T1000 (cell line): ENCODE measurements around the gene CD72.
"Not testable (repeated sequence)": the region's sequence is repeated elsewhere in the genome, so short reads cannot be mapped to it uniquely, and the experiment has no call there.

Experiments used
- DNase-seq: peaks from one replicate; lab custom pipeline; 2025; ENCODE audit warnings: mixed read lengths; lab: John Stamatoyannopoulos, UW

The CD72 gene

DNA sequence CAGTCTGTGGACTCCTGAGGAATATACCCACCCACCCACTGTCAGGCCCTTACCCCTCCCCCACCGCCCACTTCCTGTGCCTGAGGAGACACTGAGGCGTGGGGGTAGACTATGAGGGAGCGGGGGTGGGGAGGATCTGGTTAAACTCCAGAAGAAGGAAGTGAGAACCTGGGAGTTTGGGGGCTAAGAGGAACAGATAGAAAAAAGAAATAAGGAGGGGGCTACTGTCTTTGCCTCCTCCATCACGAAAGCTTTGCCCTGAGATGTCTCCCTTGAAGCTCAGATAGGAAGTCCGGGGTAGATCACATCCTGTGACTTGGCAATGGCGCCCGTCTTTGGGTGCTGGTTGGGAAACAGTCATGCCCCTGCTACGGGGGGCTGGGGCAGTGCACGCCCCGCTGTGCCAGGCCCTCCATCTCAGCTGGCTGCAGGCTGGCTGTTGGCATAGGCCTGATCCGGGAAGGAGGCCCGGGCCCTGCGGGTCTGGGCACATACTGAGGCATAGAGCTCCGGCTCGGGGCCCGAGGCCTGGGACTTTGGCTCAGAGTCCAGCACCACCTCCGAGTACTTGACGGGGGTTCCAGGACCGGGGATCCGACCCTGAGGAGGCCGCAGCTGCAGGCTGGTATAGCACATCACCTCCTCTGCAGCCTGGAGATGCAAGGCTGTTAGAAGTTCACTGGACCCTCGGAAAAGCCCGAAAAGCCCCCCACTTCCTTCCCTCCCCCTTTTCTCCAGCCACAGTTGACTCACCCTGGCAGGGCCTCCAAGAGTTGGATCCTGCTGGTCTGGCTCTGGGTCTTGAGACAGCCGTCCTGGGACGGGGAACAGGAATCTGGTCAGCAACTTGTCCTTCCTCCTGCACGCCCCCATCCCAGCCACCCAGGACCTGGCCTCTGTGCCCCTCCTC lies 31.5 kb upstream of the CD72 start:
- DNase-seq = no peak

DNA sequence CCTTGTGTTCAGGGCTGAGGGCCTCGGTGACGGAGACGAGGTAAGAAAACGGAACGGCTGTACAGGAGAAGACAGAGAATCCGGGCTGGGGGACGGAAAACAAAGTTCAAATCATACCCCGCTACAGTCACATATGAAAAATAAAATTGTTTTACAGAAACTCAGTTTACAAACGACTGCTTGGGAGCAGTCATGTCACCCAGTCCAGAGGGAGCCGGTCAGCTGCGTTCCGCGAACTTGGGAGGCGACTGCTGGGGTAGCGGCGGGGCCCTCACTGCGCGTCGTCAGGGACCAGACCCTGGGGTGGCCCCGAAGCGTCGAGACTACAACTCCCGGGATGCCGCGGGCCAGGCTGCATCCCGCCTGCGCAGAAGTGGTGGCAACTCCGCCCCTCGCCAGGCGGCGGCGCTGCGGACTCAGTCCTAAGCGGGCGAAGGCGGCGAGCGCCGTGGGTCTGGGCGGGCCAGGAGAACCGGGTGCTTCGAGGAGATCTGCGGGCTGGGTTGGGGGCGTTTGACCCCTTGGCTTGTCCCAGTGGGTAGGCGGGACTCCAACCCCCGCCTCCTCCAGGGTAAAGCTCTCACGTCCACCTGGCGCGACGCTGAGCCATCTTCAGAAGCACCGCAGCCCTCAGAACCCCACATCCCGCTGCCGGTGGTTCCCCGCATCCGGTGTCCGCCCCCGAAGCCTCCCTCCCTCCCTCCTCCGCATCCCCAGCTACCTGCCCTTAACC lies 28.5 kb upstream of the CD72 start:
- peak; percentile 63 for DNase-seq

DNA sequence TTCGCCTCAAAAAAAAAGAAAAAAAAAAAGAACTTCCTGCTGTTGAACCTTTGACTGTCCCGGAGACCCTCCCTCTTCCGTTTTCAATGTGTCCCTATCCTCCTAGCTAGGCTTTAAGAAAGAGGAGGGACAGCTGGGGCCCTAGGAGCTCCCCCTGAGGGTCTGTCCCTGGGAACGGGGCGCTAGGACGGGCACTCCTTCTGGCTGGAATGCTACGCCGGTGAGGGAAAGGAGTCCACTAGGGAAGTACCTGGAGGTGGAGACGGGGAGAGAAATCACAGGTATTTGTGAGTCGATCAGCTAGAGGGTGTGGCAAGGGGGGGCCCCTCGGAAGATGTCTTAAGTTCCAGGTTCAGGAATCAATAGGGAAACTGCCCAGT lies 27.9 kb upstream of the CD72 start:
- no peak for DNase-seq

DNA sequence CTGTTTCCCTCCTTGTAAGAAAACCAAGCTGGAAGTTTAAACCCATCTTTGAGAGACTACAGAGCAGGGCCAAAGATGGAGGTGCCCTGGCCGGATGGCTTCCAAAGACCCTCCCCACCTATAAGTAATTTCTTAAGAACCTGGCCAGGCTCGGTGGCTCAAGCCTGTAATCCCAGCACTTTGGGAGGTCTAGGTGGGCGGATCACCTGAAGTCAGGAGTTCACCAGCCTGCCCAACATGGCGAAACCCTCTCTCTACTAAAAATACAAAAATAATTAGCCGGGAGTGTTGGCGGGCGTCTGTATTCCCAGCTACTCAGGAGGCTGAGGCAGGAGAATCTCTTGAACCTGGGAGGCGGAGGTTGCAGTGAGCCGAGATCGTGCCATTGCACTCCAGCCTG lies 27.5 kb upstream of the CD72 start:
- DNase-seq = not testable (repeated sequence)

DNA sequence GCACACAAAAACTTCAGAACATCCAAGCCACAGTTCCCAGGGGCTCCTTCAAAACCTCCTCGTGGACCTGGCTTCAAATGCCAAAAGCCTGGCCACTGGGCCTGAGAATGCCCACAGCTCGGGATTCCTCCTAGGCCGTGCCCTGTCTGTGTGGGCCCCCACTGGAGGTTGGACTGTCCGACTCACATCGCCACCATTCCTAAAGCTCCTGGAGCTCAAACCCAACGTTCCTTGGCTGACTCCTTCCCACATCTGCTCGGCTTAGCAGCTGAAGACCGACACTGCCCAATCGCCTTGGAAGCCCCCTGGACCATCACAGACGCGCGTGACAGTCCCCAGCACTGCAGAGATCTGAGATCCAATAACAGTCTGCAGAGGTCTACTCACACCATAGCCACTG lies 24.8 kb upstream of the CD72 start:
- no peak for DNase-seq

DNA sequence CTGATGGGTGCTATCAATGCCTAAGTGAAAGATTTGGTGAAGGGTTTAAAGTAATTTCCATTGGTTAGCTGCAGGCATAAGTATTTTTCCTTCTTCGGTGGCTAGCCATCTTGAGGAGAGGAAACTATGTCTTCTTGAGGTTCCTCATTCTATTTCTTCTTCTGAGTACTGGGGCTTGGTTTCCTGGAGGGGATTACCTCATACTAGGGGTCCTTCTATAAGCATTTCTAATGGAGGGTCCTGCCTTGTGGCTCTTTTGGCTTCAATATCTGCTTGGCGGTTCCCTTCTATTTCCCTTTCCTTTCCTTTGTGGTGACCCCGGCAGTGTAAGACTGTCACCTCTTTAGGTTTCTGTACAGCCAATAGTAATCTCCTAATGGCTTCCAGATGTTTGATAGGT lies 23.3 kb upstream of the CD72 start:
- DNase-seq = not testable (repeated sequence)

DNA sequence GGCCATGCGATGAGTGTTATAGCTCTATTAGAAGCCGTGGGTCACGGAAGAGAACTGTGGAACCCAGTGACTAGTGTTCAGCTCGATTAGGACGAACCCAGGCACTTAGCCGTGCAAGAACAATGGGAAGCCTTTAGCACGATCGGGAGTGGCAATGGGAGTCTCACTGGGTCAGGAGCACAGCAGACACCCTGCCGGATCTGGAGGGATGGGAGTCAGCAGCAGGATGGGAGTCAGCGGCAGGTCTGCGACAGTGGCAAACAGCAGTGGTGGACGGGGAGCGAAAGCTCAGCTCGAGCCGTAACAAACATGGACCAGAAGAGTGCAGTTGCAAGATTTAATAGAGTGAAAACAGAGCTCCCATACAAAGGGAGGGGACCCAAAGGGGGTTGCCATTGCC lies 22.2 kb upstream of the CD72 start:
- not testable (repeated sequence) for DNase-seq

DNA sequence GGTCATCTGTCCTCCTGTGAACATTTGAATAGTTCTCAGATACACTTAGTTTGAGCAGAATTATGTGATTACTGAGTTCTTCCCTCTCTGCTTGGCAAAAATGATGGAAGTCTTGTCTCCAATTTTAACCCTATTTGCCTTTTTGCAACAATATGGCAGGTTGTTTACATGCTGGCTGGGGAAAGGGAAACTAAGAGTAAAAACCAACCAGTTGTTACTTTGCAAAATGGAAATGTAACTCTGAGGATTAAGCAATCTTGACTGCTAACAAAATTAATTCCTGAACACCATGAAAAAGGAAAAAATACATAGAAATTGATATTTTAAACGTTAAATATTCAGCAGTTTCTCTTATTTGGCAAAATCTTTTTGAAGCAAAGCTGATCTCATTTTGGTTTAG lies 21.4 kb upstream of the CD72 start:
- no peak for DNase-seq

DNA sequence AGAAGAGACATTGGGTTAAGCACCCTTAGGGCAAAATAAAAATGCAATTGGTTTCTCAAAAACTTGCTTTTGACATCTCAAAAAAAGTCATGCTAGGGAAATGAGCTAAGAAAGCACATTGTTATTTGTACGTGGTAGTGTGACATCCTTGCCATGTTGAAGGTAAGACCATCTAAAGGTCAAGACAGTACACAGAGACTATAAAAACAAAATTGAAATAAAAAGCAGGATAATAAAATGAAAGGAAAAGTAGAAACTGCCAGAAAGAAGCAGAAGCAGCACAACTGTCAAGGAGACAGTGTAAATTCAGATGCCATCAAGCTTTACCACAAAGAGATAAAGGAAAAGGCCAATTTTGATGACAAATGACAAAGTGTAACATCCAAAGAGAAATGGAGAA lies 21.0 kb upstream of the CD72 start:
- DNase-seq = not testable (repeated sequence)

DNA sequence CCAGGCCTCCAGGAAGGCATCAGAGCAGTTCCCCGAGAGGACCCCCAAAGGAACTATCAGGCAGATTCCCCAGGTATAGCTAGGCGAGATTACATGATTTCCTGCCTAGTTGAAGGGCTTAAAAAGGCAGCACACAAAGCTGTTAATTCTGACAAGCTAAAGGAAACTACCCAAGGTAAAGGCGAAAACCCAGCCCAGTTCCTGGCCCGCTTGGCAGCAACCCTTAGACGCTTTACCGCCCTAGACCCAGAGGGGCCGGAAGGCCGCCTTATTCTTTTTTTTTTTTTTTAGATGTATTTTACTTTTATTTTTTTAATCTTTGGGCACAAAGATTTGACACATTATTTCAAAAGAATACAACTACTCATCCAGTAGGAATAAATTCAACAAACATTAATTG lies 20.5 kb upstream of the CD72 start:
- not testable (repeated sequence) for DNase-seq

DNA sequence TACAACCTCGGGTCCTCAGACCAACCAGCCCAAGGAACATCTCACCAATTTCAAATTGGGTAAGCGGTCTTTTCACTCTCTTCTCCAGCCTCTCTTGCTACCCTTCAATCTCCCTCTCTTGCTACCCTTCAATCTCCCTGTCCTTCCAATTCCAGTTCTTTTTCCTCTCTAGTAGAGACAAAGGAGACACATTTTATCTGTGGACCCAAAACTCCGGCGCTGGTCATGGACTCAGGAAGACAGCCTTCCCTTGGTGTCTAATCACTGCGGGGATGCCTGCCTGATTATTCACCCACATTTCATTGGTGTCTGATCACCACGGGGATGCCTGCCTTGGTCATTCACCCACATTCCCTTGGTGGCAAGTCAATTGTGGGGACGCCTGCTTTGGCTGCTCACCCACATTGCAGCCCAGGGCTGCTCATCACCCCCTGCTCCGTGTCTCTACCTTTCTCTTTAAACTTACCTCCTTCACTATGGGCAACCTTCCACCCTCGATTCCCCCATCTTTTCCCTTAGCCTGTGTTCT lies 19.3 kb upstream of the CD72 start:
- not testable (repeated sequence) for DNase-seq

DNA sequence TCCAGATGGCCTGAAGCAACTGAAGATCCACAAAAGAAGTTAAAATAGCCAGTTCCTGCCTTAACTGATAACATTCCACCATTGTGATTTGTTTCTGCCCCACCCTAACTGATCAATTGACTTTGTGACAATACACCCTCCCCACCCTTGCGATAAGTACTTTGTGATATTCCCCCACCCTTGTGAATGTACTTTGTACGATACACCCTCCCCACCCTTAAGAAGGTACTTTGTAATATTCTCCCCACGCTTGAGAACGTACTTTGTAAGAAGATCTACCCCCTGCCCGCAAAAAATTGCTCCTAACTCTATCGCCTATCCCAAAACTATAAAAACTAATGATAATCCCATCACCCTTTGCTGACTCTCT lies 18.6 kb upstream of the CD72 start:
- not testable (repeated sequence) for DNase-seq

DNA sequence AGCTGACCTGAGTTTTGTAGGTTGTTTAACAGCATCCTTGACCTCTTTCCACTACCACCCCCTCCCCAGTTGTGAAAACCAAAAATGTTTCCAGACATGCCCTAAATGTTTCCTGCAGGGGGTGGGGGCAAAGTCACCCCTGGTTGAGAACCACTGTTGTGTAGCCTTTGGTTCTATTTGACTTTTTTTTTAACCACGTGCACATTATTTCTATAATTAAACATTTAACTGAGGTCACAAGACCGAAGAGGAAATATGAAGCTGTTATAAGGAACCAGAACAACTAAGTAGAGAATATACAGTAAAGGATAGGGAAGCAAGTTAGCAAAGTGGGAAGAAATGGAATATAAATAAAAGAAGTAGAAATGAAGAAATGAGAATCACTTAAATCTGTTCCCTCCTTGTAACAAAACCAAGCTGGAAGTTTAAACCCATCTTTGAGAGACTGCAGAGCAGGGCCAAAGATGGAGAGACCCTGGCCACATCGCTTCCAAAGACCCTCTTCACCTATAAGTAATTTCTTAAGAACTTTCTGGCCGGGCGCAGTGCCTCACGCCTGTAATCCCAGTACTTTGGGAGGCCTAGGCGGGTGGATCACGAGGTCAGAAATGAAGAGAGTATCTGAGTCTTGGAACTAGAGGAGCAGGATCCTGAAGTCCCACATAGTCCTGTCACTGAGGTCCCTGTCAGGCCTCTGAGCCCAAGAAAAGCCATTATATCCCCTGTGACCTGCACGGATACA lies 18.1 kb upstream of the CD72 start:
- no peak for DNase-seq

DNA sequence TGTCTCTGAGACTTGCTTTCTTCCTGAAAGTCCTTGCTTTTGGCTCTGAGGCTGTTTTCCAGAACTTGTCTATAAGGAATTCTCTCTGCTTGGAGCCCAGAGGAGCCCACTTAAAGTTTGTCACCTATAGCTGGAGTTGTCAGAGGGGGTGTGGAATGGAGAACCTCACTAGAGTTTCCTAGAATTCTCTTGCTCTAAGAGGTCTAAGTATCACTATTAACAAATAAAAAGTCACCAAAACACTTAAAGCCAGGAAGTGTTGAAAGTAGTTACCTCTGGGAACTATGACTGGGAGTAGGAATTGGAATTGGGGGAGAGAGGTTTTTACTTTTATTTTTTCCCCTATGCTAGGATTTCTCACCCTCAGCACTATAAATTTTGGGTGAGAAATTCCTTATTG lies 17.5 kb upstream of the CD72 start:
- no peak for DNase-seq

DNA sequence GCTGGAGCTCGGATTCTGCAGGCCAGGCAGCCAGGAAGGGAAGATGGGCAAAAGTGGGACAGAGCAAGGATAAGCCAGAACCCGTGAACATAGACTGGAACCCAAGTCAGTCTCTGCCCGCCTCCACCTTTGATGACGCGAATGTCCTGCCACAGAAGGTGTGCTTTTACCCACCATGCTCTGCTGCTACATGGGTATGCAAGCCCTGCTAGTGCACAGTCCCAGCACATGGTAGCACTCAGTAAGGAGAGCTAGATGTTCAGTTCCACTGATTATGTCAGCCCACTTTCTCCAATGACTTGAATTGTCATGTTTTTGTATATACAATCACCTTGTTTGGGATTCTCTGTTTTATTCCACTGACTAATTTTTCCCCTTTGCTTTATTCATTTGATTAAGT lies 11.4 kb upstream of the CD72 start:
- no peak for DNase-seq

DNA sequence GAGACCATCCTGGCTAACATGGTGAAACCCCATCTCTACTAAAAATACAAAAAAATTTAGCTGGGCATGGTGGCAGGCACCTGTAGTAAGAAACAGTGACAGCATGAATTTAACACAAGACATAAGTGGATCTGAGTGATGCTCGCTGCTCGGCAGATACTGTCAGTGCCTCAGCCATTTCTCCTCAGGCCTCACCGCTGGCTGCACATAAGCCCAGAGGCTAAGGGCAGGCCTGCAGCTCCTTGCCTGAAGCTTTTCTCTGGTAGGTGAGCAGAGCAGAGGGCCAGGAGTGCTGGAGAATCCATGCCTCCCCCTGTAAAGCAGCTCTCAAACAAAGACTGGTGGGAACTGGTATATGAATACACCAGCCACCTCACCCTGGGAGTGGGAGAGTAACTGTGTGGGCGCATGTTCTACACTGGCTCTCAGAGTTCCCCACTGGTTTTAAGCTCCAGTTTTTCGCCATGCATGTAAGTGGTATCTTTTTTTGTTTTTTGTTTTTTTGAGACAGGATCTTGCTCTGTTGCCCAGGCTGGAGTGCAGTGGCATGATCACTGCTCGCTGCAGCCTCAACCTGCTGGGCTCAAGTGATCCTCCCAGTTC lies 10.3 kb upstream of the CD72 start:
- DNase-seq = no peak

DNA sequence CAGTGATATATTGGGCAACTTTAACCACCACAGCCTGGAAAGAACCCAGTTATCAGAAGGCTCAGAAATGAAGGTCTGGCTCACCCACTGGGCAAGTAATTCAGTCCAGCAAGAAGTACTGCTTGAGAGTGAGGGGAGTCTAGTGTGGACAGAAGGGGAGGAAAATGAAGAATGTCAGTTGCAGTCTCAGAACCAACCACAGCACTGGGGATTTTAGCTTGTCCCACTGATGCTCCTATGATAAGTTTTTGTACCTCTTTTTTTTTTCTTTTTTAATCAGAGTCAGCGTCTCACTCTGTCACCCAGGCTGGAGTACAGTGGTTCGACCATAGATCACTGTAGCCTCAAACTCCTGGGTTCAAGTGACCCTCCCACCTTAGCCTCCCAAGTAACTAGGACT lies 9.4 kb upstream of the CD72 start:
- DNase-seq = no peak

DNA sequence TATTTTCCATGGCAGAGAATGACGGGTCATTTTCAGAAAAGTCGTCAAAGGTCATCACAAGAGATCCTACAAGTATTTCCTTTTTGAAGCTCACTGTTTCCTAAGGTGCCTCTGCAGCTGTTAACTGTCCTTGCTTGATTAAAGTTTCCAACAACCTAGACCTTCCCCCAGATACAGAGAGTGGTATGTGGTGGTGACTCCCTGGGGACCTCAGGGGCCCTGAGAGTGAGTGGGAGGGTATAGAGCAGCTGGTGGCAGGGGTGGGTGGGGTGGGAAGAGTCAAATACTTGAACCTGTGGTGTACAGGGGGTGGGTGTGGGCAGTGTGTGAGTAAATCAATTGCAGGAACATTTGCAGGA lies 1.6 kb upstream of the CD72 start:
- no peak for DNase-seq

DNA sequence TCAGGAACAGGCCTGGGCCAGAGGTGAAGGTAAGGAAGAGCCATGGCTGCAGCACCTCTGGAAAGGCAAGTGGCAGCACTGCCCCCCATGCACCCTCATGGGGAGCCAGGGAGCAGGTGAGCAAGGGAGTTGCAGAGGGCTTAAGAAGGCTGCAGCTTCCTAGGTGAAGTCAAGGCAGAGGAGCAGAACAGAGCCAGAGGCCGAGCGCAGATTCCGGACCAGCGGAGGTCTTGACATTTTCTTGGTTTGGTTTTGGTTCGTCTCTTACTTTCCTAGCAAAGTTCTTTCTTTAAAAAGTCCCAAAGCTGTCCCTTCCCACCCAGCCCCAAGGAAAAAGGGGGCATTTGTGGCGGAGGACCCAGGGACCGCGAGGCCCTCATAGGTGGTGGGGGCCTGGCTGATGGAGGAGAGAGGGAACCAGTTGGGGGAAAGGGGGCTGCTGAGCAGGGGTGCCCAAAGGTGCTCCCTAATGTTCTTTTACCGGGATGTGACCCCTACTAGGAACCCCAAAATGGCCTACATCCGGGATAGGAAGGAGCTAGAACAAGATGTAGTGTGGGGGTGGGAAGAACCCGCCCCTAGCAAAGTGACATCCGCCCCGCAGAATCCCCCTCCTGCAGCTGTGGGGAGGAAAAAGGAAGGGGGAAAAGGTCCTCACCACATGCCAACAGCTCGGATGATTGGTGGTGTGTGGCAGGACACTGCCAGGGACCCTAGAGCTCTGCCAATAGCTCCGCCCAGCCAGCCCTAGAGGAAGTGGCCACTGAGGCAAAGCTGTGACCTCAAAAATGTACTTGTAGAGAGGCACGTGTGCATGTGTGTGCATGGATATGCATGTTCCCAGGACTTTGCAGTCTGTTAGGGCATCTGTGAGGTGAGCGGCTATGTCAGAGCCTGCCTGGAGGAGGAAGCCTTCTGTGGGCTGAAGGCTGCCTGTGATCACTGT lies 914 bp upstream of the CD72 start:
- DNase-seq = no peak

DNA sequence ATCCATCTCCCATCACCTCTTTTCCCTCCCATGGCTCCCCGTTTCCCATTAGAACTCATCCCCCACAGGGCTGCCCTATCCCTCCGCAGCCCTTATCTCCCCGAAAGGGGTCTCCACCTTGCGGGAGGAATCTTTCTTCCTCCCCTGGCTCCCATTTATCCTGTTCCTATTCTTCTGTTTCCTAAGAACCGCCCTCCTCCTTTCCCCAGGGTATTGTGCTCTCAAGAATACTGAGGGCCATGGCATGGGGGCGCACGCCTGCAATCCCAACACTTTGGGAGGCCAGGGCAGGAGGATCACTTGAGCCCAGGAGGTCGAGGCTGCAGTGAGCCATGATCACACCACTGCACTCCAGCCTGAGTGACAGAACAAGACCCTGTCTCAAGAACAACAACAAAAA lies 665 bp downstream of the CD72 start:
- DNase-seq = no peak
